GM21526 (cell line): Measurements from ENCODE around the gene ATG7.
"Not testable (repeated sequence)": the region's sequence is repeated elsewhere in the genome, so short reads cannot be mapped to it uniquely, and the experiment has no call there.

ENCODE experiments used
- ATAC-seq: cut with Tn5 transposase; IDR thresholded peaks from one replicate; pipeline ENCODE4 v1.9.1; 2021; ENCODE audit warnings: moderate library complexity; ENCODE audit not compliant: unreplicated experiment, low FRiP score

ATG7 gene

DNA sequence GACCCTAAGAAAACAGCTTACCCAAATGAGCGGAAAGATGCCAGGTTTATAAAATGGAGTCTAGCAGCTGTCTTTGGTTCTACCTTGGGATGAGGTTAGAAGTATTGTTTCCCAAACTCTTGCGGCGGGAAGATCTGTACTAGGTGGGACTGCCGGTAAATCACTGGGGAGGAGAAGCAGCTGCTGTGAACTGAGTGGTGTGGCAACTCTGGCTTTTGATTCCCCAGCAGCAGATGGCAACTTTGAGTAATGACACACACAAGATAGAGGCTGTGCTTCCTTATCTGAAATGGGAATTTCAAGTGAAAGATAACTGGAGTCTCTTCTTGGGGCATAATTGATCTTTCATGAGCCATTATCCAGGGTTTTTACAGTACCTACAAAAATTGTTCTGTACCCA, 184.9 kb downstream of the ATG7 start:
- ATAC-seq = no peak

DNA sequence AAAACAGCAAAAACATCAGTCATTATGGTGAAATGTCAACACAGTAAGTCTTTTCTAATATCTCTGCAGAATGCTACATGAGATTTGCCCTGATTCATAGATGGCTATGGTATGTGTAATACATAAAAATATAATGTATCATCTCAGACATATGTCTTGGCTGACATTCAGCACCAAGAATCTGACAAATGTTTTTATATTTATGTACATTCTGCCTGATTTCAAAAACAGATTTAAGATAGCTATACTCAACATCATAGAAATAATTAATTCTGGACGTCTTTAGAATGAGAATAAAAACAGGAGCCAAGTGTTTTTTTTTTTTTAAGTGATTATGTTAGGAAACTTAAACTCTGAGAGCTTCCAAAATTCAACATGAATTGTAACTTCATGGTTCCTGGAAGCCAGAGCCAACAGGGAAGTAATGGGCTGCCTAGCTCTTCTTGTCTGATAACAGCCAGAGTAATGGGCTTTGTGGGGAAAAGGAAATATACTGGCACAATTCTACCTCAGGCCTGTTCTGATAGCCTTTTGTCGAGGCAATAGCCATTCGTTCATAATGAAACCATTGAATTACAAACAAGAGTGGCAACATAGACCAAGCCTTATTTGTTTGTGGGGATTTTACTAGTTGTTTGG, 187.1 kb downstream of the ATG7 start:
- ATAC-seq = no peak

DNA sequence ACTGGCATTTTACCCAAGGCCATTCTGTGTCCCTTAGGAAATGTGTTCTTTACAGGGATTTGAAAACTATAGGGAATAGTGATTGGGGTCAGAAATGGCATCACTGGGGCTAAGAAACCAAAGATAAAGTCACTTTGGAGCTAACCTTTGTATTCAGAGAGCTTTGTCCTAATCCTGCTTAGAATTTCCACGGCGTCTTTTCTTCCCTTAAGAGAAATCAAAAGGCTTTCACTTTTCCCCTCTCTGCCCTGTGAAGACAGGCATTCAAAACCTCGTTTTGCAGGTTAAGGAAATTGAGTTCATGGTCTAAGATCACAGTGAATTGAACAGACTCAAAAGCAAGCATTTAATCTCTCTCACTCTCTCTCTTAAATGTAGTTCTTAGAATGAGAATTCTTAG, 189.0 kb downstream of the ATG7 start:
- ATAC-seq = no peak

DNA sequence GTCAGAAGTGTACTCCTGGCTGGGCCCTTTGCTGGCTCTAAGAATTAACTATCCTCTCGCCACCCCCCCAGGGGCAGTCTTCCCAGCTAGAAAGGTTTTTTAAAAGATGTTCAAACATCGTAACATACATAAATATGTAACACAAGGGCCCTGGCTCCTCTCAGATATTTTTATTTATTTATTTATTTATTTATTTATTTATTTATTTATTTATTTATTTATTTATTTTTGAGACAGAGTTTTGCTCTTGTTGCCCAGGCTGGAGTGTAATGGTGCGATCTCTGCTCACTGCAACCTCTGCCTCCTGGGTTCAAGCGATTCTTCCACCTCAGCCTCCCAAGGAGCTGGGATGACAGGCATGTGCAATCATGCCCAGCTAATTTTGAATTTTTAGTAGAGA, 190.5 kb downstream of the ATG7 start:
- not testable (repeated sequence) for ATAC-seq

DNA sequence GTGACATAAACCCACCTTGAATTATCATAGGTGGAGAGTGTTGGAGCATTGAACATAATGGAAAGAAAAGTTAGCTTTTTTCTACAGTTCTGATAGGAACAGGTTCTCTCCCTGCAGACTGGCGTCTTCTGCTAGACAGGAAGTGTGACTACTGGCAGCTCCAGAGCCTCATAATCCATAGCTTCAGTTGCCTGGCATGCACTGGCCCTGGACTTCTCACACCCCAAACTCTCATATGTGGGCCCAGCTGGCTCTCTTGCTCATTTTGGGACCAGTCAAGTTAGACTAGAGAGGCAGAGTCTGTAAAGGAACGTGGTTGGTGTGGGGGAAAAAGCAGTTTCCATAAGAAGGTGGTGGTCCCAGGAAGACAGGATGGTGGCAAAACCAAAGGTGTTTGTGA, 191.4 kb downstream of the ATG7 start:
- ATAC-seq = no peak

DNA sequence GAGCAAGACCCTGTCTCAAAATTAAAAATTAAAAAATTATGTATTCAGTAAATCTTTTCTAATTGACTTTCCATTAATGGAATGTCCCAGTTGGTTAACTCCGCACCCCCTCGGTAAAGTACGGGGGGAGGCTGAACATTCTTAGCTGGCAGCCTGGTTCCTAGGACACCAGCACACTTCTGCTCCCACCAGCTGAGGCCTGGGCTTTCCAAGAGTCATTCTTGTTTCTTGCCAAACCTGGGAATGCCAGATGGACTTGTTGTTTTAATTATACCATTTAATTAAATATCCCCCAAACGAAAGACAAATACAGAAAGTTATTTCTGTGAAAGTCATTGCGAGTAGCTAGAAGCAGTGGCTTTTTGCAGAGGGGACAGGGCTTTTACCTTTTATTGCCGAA, 192.2 kb downstream of the ATG7 start:
- no peak for ATAC-seq

DNA sequence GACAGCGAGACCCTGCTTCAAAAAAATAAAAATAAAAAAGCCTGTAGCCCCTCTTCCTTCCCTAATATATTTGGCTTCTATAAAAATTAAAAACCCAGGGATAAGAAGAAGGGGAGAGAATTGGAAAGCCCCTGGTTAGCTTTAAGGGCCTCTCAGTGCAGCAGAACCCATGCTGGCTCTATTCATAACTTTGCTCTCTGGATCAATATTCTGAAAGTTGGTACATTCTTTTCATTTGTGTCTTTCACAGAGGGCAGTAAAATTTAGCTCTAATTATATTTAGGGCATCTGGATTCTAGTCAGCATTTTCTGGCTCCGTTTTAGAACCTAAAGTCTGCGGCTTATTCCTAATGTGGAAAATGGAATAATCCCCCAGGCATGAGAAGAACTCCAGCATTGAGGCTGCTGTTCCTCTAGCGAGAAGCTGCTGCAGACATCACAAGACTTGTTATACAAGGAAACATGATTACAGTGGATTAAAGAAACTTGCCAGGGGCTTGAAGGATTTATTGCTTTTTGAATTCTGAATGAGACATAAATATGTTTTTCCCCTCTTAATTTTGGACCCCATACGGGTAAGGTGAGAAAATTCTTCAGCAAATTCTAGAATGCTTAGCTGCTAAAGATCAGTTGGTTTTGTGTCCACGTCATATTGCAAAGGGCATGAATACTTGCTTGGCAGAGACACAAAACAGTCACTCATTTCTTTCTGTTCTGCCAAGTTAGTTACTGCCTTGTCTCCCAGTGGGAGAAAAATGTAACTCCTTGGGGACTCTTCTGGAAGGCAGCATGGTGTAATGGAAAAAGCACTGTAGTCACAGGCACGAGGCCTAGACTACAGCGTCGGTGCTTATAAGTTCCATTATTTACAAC, 193.8 kb downstream of the ATG7 start:
- no peak for ATAC-seq

DNA sequence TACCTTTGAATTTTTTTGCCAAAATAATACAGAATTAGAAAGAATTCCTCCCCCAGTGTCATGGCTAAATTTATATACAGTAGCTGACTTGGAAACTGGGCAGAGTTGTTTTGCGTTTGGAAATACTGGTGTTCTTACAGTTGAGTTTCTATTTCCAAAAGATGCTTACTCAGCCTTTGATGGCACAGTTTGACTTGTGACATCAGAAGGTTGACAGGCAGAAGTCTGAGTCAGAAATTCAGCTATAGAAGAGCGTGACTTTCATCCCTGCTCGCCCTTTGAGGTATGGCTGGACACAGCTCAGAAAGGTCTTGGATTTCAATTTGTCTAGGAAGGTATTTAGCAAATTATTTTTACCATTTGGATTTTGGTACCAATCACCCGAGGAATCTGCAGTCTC, 195.7 kb downstream of the ATG7 start:
- no peak for ATAC-seq

DNA sequence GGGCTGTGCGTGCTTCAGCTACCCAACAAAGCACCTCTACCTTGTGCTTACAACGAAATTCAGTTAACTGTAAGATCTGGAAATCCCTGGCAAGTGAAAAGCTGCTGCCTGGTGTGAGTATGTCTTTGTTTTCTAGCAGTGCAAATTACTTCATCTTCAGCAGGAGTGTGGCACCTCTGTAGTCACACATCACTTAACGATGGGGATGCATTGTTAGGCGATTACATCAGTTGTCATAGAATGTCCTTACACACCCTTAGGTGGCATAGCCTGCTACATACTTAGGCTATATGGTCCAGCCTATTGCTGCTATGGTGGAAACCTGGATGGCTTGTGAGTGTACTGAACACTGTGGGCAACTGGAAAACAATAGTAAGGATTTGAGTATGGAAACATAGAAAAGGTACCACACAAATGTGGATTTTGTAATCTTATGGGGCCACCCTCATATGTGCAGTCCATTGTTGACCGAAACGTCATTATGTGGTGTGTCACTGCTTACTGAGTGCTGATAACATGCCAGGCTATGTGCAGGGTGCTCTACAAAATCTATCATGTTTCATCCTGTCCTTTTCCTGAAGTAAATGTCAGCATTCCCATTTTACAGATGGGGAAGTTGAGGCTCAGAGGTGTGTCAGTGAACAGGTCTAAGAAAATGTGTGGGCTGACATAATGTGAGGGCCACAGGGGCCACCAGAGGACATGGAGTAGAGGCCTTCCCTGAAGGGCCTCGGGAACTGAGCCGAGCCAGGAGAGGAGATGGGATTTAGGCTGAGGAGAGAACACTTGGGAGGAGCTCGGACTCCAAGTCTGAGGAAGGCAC, 198.0 kb downstream of the ATG7 start:
- no peak for ATAC-seq

DNA sequence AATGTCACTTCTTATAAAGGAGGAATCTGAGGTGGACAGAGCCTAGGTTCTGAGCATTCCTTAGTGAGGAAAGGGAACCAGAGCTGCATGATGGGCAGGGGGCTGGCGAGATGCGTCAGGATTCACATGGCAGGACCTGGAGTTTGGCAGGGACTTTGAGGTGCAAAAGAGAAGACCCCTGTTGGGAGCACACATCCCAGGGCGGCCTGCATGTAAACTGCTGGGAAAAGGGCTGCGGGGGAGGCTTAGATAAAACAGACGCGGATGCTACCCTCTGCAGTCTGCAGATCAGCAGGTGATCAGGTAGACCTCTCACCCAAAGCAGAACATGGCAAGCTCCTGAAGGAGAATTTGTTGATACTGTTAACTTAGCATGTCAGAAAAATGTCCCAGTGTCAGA, 203.1 kb downstream of the ATG7 start:
- ATAC-seq = no peak

DNA sequence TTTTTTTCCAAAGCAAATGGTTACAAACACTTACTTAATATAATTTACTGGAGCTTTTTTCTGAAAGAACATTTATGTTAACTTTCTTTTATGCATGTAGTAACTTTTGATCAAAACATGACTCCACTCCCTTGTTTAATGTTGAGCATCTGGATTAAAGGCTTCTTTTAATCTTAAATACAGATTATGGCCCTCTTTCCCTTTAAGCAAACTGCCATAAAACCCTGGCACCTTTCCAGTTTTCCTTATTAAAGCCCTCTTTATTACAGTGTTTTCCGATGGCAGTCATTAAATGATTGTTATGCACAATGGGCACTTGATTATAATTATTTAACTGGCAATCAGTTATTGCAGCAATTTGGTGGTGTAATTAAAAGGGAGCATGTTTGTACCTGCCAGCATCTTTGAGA, 204.5 kb downstream of the ATG7 start:
- no peak for ATAC-seq

DNA sequence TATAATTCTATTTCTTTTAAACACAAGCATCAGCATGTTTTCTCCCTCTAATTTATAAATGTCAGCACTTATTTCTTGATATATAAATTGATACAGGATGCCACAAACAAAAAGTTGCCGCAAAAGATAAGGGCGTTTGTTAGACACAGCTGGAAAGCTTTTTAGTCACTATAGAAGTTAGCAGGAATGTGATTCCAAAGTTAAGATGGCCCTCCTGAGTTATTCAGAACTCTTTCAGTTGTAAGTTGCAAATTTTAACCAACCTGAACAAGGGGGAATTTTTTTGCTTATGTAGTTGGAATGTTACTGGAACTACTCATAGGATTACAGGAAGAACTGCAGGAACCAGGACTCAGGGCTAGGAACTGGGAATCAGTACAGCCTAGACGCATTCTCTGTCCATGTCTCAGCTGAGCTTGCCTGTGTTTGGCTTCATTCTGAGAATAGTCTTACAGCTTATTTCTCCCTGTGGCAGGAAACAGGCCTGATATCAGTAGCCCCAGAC, 205.3 kb downstream of the ATG7 start:
- no peak for ATAC-seq

DNA sequence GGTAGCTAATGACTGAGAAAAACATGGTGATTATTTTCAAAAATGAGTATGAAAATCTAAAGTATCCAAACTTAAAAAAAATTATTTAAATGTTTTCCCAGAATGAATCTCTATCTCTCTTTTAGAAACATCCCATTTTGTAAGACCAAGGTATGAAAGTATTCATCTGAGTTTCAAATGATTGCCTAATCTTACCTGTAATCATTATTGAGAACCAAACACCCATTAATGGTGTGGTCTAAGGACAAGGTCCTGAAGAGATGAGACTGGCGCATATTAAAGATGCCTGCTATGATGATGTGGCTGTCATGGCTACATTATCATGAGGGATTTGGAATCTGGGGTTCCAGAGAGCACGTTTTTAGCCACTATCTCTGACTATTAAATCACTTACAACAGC, 206.0 kb downstream of the ATG7 start:
- ATAC-seq = no peak

DNA sequence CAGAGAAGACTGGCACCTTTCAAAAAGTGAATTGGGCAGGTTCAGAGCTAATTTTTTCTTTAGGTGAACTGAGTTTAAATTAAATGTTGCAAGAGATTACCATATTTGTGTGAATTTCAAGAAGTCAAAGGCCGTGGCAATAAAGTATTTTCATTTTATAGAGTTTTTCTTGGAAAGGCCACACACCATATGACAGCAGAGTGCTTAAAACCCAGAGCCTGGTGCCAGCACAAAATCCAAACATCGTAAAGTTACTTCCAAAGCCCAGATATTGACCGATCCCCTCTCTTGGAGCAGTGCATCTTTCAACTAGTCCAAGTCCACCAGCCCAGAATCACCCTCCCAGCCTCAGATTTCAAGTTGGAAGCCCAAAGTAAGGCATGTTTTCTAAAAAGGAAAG, 207.0 kb downstream of the ATG7 start:
- ATAC-seq = no peak

DNA sequence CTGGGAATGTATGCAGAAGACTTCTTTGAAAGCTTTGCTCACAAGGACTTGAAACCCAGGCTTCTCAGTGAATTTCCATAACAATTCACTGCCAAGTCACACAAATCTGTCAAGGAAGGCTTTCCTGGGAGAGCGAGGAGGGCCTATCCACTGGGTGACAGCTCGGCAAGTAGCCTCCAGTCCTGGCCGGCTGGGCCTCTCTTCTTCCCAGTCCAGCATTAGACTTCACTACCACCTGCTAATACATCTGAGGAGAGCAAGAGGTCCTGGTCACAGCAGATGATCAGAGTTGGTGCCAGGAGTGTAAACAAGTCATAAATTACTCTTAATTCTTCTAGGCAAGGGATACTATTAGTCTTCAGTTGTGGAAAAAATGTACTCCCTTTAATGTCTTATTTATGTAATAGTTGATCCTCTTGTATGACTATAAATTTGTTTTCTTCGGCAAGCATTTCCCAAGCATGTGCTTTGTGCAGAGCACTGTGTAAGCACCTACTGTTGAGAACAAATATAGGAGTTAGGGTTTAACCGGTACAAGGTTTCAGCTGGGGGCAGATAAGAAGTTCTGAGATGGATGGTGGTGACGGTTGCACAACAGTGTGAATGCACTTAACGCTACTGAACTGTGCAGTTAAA, 208.6 kb downstream of the ATG7 start:
- no peak for ATAC-seq

DNA sequence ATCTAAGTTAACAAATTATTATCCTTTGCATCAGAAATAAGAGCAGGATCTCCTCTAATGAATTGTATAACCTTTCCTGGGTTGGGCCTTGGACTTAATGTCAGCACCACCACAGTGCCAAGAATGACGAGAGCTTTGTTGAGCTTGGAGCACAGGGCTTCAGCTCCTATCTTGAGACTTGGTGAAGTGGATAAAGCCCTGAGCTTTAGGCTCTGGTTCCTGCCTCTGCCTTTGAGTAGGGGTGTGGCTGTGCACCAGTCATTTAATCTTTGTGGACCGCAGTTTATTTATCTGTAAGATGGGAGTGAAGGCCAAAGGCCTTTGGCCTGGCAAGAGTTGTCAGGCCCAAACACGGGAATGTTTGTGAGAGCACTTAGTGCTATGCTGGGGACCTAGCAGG, 209.4 kb downstream of the ATG7 start:
- no peak for ATAC-seq

DNA sequence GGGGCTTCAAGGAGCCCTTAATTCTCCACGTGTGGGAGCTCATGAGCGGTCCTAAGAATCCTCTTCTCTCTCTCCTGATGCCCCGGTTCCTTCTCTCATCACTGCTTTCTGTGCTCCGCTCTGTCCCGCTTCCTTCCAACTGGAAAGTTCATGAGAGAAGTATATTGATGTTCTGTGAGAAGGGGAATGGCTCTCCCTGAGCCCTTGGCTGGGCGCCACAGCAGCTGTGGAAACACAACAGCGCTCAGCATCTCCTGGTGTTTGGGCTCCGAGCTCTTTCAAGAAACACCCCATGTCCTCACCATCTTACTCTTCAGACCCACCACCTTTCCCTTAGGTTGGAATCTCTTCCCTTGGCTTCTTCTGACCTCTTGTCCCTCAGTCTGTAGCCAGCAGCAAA, 209.8 kb downstream of the ATG7 start:
- no peak for ATAC-seq

DNA sequence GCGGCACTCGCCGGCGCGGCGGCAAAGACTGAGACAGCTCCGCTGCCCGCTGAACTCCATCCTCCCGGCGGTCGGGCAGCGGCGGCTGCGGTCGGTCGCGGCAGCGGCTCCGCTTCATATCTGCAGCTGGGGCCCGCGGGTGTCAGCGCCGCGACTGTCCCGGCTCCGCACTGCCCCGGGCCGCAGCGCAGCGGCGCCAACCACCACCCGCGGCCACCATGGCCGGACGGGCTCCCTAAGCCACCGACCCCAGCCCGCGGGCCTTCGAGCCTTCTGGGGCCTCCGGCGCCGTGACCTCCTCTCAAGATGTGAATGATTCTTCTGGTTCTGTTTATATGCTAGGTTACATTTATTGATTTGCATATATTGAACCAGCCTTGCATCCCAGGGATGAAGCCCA, 216.2 kb downstream of the ATG7 start:
- ATAC-seq = not testable (repeated sequence)

DNA sequence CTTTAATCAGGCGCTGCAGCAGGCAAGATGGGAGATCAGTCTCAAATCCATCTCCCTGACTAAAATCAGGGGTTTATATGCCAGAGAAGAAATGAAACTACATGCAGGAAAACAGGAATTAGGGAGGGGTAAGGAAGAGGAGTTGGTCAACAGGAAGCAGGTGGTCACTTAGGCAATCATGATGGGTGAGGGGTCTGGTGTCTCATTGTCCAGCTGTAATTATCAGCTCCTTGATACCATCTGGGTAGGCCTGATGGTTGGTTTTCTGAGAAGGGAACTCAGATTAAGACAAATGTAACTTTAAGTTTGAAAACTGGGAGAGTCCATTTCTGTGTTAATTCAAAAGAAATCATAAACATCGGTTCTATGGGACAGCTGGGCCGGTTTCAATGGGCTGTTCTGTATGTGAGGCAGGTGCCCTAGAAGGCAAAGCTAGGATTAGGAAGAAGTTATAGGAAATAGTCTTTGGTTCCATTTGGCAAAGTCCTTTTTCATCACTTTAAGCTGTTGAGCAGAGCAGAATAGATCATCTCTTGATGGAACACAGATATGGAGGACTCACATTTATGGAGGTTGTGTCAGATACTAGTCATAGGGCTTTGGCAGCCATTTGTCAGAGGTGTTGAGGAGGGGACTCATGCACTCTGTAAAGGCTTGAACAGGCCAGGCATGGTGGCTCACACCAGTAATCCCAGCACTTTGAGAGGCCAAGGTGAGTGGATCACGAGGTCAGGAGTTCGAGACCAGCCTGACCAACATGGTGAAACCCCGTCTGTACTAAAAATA, 222.1 kb downstream of the ATG7 start:
- no peak for ATAC-seq
